Mesenchymal stem cell (in vitro differentiated cells and primary cell): Measurements from ENCODE around the gene ENPP6.

Source experiments
- DNase-seq: peaks from one replicate; pipeline ENCODE4 v3.0.0-alpha.2; 2013
- H2AFZ ChIP-seq: one replicate; pipeline ENCODE4 v1.6.1; 2013; ENCODE audit warnings: low read depth, mild to moderate bottlenecking, control low read depth, inconsistent platforms, low read length, moderate library complexity
- H2AK5ac ChIP-seq: 2 replicates; pipeline ENCODE4 v1.6.1; 2013; ENCODE audit warnings: low read length, moderate library complexity, mild to moderate bottlenecking, inconsistent platforms; ENCODE audit not compliant: severe bottlenecking
- H2BK120ac ChIP-seq: one replicate; pipeline ENCODE4 v1.6.1; 2013; ENCODE audit warnings: low read depth, mild to moderate bottlenecking, inconsistent platforms, low read length, moderate library complexity
- H2BK12ac ChIP-seq, 2 experiments: one replicate each; pipeline ENCODE4 v1.6.1; 2013; ENCODE audit warnings: inconsistent platforms in 2 of 2, low read length in 2 of 2, mild to moderate bottlenecking in 2 of 2, moderate library complexity in 2 of 2, control low read depth in 1 of 2
- H2BK15ac ChIP-seq: one replicate; pipeline ENCODE4 v1.6.1; 2013; ENCODE audit warnings: mild to moderate bottlenecking, low read depth, inconsistent platforms; ENCODE audit not compliant: poor library complexity, severe bottlenecking
- H2BK5ac ChIP-seq: 2 replicates; pipeline ENCODE4 v1.6.1; 2013; ENCODE audit warnings: low read depth, mild to moderate bottlenecking, low read length, control low read depth, inconsistent platforms; ENCODE audit not compliant: poor library complexity, severe bottlenecking
- H3K14ac ChIP-seq, 2 experiments: one replicate each; pipeline ENCODE4 v1.6.1; 2013; ENCODE audit warnings: inconsistent platforms in 2 of 2, low read length in 2 of 2, control low read depth in 1 of 2, mild to moderate bottlenecking in 1 of 2, moderate library complexity in 1 of 2
- H3K18ac ChIP-seq, 2 experiments: one replicate each; pipeline ENCODE4 v1.6.1; 2013; ENCODE audit warnings: inconsistent platforms in 2 of 2, low read length in 2 of 2, control low read depth in 1 of 2, low read depth in 1 of 2, mild to moderate bottlenecking in 1 of 2
- H3K23ac ChIP-seq, 2 experiments: one replicate each; pipeline ENCODE4 v1.6.1; 2013; ENCODE audit warnings: inconsistent platforms in 2 of 2, low read length in 2 of 2, mild to moderate bottlenecking in 2 of 2, moderate library complexity in 2 of 2, control low read depth in 1 of 2
- H3K27ac ChIP-seq: 2 replicates; pipeline ENCODE4 v1.5.1; 2013; ENCODE audit warnings: mild to moderate bottlenecking, moderate library complexity, low read length, control low read depth, inconsistent platforms; ENCODE audit not compliant: poor library complexity, severe bottlenecking
- H3K27me3 ChIP-seq, 2 experiments: 2 replicates each; pipeline versions ENCODE4 v1.6.1 to v1.7.0; 2013; ENCODE audit warnings: low read length in 2 of 2, mild to moderate bottlenecking in 2 of 2, moderate library complexity in 2 of 2, control low read depth in 1 of 2, inconsistent platforms in 1 of 2; ENCODE audit not compliant: control insufficient read depth in 1 of 2, insufficient read depth in 1 of 2
- H3K36me3 ChIP-seq, 2 experiments: 2 replicates each; pipeline versions ENCODE4 v1.6.1 to v1.7.0; 2013; ENCODE audit warnings: low read length in 2 of 2, control low read depth in 1 of 2, inconsistent platforms in 1 of 2, low read depth in 1 of 2, mild to moderate bottlenecking in 1 of 2; ENCODE audit not compliant: insufficient read depth in 2 of 2, control insufficient read depth in 1 of 2
- H3K4ac ChIP-seq, 2 experiments: one replicate each; pipeline ENCODE4 v1.6.1; 2013; ENCODE audit warnings: inconsistent platforms in 2 of 2, low read length in 2 of 2, mild to moderate bottlenecking in 2 of 2, moderate library complexity in 2 of 2, control low read depth in 1 of 2, low read depth in 1 of 2
- H3K4me1 ChIP-seq: 2 replicates; pipeline ENCODE4 v1.6.1; 2013; ENCODE audit warnings: low read depth, low read length, control low read depth; ENCODE audit not compliant: control insufficient read depth, insufficient read depth
- H3K4me2 ChIP-seq: 2 replicates; pipeline ENCODE4 v1.6.1; 2013; ENCODE audit warnings: low read length, mild to moderate bottlenecking, inconsistent platforms; ENCODE audit not compliant: poor library complexity, severe bottlenecking
- H3K4me3 ChIP-seq, 2 experiments: 2 replicates each; pipeline versions ENCODE4 v1.5.1 to v1.7.0; 2013; ENCODE audit warnings: low read length in 2 of 2, mild to moderate bottlenecking in 2 of 2, control low read depth in 1 of 2, low read depth in 1 of 2; ENCODE audit not compliant: insufficient read depth in 1 of 2
- H3K79me1 ChIP-seq: replicated peaks from 2 replicates; pipeline ENCODE4 v1.6.1; 2013; ENCODE audit warnings: mild to moderate bottlenecking, control low read depth, low read length, inconsistent platforms; ENCODE audit not compliant: poor library complexity, severe bottlenecking
- H3K9ac ChIP-seq: 2 replicates; pipeline ENCODE4 v1.7.0; 2013; ENCODE audit warnings: mild to moderate bottlenecking, low read length, moderate library complexity
- H3K9me3 ChIP-seq: 2 replicates; pipeline ENCODE4 v1.7.0; 2013; ENCODE audit warnings: mild to moderate bottlenecking, low read length; ENCODE audit not compliant: control insufficient read depth
- H4K8ac ChIP-seq: one replicate; pipeline ENCODE4 v1.6.1; 2013; ENCODE audit warnings: inconsistent platforms, mild to moderate bottlenecking, low read length, moderate library complexity
- H4K91ac ChIP-seq: one replicate; pipeline ENCODE4 v1.6.1; 2013; ENCODE audit warnings: mild to moderate bottlenecking, low read length, inconsistent platforms
- whole genome bisulfite sequencing: methylation state at CpG from one replicate; pipeline ENCODE4 v1.1.7; 2013; ENCODE audit warnings: mixed read lengths; 5-methylcytosine and 5-hydroxymethylcytosine counted together

The ENPP6 gene

DNA sequence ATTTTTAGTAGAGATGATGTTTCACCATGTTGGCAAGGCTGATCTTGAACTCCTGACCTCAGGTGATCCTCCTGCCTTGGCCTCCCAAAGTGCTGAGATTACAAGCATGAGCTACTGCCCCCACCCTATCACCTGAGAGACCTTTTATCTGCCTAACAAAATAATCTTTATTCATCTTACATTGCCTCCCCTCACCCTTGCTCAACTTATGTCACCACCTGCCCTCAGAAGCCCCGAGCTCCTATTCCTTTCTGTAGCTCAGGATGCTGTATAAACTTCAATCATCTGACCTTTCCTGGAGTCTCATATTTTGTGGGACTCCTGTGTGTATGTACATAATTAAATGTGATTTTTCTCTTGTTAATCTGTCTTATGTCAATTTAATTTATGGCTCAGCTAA is 29.7 kb upstream of the ENPP6 start:
- Histone ChIP-seq H2BK12ac (no peak overlapping the region), H3K23ac (no peak overlapping the region), H3K4me2 (no peak overlapping the region), H3K27me3 (no peaks in the 10 kb centered on the region), H3K4me1 (no peaks in the 10 kb centered on the region), H3K18ac (no peak overlapping the region), H3K9me3 (no peaks in the 10 kb centered on the region), H3K14ac (no peak overlapping the region), H2AK5ac (no peak overlapping the region), H3K4me3 (no peak overlapping the region), H3K4ac (no peak overlapping the region), H3K27ac (no peak overlapping the region), H2AFZ (no peak overlapping the region), H3K9ac (no peak overlapping the region), H3K36me3 (no peaks in the 10 kb centered on the region), H2BK5ac (no peak overlapping the region), H4K8ac (no peak overlapping the region), H2BK120ac (no peak overlapping the region), H4K91ac (no peak overlapping the region), H3K79me1 (no peaks in the 10 kb centered on the region), H2BK15ac (no peak overlapping the region)
- WGBS = 60% methylated on average over 1 of the region's 1 CpG
- DNase-seq = no peak

DNA sequence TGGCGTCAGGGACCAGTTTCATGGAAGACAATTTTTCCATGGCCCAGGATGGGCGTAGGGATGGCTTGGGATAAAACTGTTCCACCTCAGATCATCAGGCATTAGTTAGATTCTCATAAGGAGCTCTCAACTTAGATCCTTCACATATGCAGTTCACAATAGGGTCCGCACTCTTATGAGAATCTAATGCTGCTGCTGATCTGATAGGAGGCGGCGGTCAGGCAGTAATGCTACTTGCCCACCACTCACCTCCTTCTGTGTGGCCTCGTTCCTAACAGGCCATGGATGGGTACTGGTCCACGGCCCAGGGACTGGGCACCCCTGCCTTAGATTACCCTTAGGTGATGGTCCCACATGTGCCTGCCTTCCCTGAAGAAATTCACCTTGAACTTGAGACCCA is 28.8 kb upstream of the ENPP6 start:
- Histone ChIP-seq H3K4me2 (no peak overlapping the region), H3K4me3 (no peak overlapping the region), H3K4ac (no peak overlapping the region), H2BK15ac (no peak overlapping the region), H3K23ac (no peak overlapping the region), H3K9me3 (no peaks in the 10 kb centered on the region), H2AFZ (no peak overlapping the region), H3K27ac (no peak overlapping the region), H2BK120ac (no peak overlapping the region), H3K4me1 (no peaks in the 10 kb centered on the region), H3K36me3 (no peaks in the 10 kb centered on the region), H3K14ac (no peak overlapping the region), H3K79me1 (no peaks in the 10 kb centered on the region), H4K8ac (no peak overlapping the region), H3K27me3 (no peaks in the 10 kb centered on the region), H2AK5ac (no peak overlapping the region), H2BK12ac (no peak overlapping the region), H2BK5ac (no peak overlapping the region), H4K91ac (no peak overlapping the region), H3K18ac (no peak overlapping the region), H3K9ac (no peak overlapping the region)
- 89% methylated on average over 7 of the region's 7 CpGs for WGBS
- no peak for DNase-seq

GRCh38 chr4:184238072-184238745 is 20.5 kb upstream of the ENPP6 start:
- Histone ChIP-seq H3K27ac (no peak overlapping the region), H3K79me1 (no peaks in the 10 kb centered on the region), H3K27me3 (peaks cover 3 to 7% of the 10 kb centered on the region in 2 experiments), H2BK12ac (no peak overlapping the region), H3K18ac (no peak overlapping the region), H3K23ac (no peak overlapping the region), H3K4ac (no peak overlapping the region), H3K4me3 (no peak overlapping the region), H3K4me1 (no peaks in the 10 kb centered on the region), H3K4me2 (no peak overlapping the region), H2AFZ (no peak overlapping the region), H3K36me3 (no peaks in the 10 kb centered on the region), H2AK5ac (no peak overlapping the region), H3K9ac (no peak overlapping the region), H3K14ac (no peak overlapping the region), H3K9me3 (no peaks in the 10 kb centered on the region), H2BK5ac (no peak overlapping the region), H4K91ac (no peak overlapping the region), H4K8ac (no peak overlapping the region), H2BK120ac (no peak overlapping the region), H2BK15ac (no peak overlapping the region)
- WGBS = 83% methylated on average over 6 of the region's 8 CpGs
- DNase-seq = no peak

DNA sequence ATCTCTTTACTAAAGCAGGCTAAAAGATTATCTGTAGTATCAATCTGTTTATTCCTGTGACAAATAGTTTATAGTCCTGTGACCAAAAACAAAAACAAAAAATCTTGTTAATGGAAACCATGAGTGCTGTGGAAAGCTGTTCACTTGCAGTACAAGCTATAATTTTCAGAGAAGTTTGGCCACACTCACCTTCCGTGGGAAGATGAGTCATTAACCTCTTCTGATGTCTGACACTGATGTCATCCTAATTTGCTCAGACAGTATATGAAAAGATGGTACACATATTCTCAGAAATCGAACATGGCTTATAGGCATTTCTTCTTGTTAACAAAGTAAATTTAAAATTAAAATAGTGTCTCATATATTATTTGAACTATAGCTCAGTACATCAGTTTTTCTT is 19.9 kb upstream of the ENPP6 start:
- 17% methylated on average over 1 of the region's 2 CpGs for WGBS
- H3K9me3 ChIP-seq = no peaks in the 10 kb centered on the region
- no peak overlapping the region for H4K8ac ChIP-seq
- H2BK5ac ChIP-seq = no peak overlapping the region
- H3K4me1 ChIP-seq = no peaks in the 10 kb centered on the region
- H3K23ac ChIP-seq = no peak overlapping the region
- H3K4me3 ChIP-seq = no peak overlapping the region
- no peak overlapping the region for H2BK15ac ChIP-seq
- peak; percentile 17 for DNase-seq
- H3K4ac ChIP-seq = no peak overlapping the region
- H3K14ac ChIP-seq = no peak overlapping the region
- no peak overlapping the region for H3K27ac ChIP-seq
- peaks cover 3 to 7% of the 10 kb centered on the region in 2 experiments for H3K27me3 ChIP-seq
- H4K91ac ChIP-seq = no peak overlapping the region
- H2BK12ac ChIP-seq = no peak overlapping the region
- H3K36me3 ChIP-seq = no peaks in the 10 kb centered on the region
- H3K79me1 ChIP-seq = no peaks in the 10 kb centered on the region
- H2AFZ ChIP-seq = no peak overlapping the region
- no peak overlapping the region for H3K4me2 ChIP-seq
- H2AK5ac ChIP-seq = no peak overlapping the region
- no peak overlapping the region for H3K9ac ChIP-seq
- no peak overlapping the region for H2BK120ac ChIP-seq
- no peak overlapping the region for H3K18ac ChIP-seq
